ENCODE data around the gene JMY.
"Not testable (repeated sequence)": the region's sequence is repeated elsewhere in the genome, so short reads cannot be mapped to it uniquely, and the experiment has no call there.

Gene JMY

GRCh38 chr5:79236970-79237739 lies 1.2 kb downstream of the JMY start:
- no peak for FAIRE-seq

GRCh38 chr5:79237740-79238560 lies 2.0 kb downstream of the JMY start:
- no peak for FAIRE-seq

GRCh38 chr5:79240561-79240960 lies 4.6 kb downstream of the JMY start:
- no peak for FAIRE-seq

- no peak for FAIRE-seq
Measured at GRCh38 chr5:79241535-79241979, 5.6 kb downstream of the JMY start.

GRCh38 chr5:79242242-79243039 lies 6.5 kb downstream of the JMY start:
- no peak for FAIRE-seq

- FAIRE-seq: no peak
Measured at GRCh38 chr5:79243224-79243623, 7.3 kb downstream of the JMY start.

GRCh38 chr5:79254067-79254466 lies 18.1 kb downstream of the JMY start:
- not testable (repeated sequence) for FAIRE-seq

- FAIRE-seq: no peak
Measured at GRCh38 chr5:79255786-79256557, 20.0 kb downstream of the JMY start.

GRCh38 chr5:79256563-79256962 lies 20.6 kb downstream of the JMY start:
- no peak for FAIRE-seq

GRCh38 chr5:79257314-79257713 lies 21.4 kb downstream of the JMY start:
- FAIRE-seq: no peak

- no peak for FAIRE-seq
Measured at GRCh38 chr5:79258801-79259200, 22.9 kb downstream of the JMY start.

- FAIRE-seq: no peak
Measured at GRCh38 chr5:79259383-79259782, 23.5 kb downstream of the JMY start.

GRCh38 chr5:79259810-79260209 lies 23.9 kb downstream of the JMY start:
- FAIRE-seq: no peak

GRCh38 chr5:79261897-79262296 lies 26.0 kb downstream of the JMY start:
- FAIRE-seq: no peak

- FAIRE-seq: no peak
Measured at GRCh38 chr5:79263290-79263689, 27.4 kb downstream of the JMY start.

- FAIRE-seq: no peak
Measured at GRCh38 chr5:79267180-79267579, 31.2 kb downstream of the JMY start.

- no peak for FAIRE-seq
Measured at GRCh38 chr5:79269733-79270166, 33.8 kb downstream of the JMY start.

- no peak for FAIRE-seq
Measured at GRCh38 chr5:79273341-79273740, 37.4 kb downstream of the JMY start.

- FAIRE-seq: no peak
Measured at GRCh38 chr5:79284846-79285245, 48.9 kb downstream of the JMY start.

GRCh38 chr5:79285285-79285684 lies 49.4 kb downstream of the JMY start:
- FAIRE-seq: no peak

GRCh38 chr5:79285833-79286232 lies 49.9 kb downstream of the JMY start:
- no peak for FAIRE-seq

- no peak for FAIRE-seq
Measured at GRCh38 chr5:79287380-79287779, 51.4 kb downstream of the JMY start.

Measured in endometrium (tissue), 2 donors.